ENCODE measurements around the gene RNF217. TPM values are rescaled to one million over a fixed set of nuclear protein-coding genes. Genes with fewer than 3 reads are reported as not detected.
A peak's percentile ranks its signal among the peaks of the same experiment; 100 is the strongest.

RNF217 gene
- total RNA-seq, 6 experiments from 2014 or later, result 10.9 to 19.4 (median 14.7) TPM

GRCh38 chr6:125003070-125003469, 40.8 kb downstream of the RNF217 start:
- Mint-ChIP-seq H3K27me3 (ENCODE audit: insufficient read depth) (0 out of 2 replicates have a peak, but pooled peaks cover 3% of the 10 kb centered on the region), H3K36me3 (ENCODE audit: low read depth) (peaks cover 14% of the 10 kb centered on the region), H3K4me3 (no peak overlapping the region), H3K9me3 (no peaks in the 10 kb centered on the region), H3K4me1 (ENCODE audit: low read depth) (peaks cover 61% of the 10 kb centered on the region), H3K27ac (no peak overlapping the region)
- TF ChIP-seq CTCF (IDR thresholded peaks at IDR 0.05), result no peak
- DNase-seq, result no peak

GRCh38 chr6:125004198-125004597, 42.0 kb downstream of the RNF217 start:
- DNase-seq, result peak; percentile 17
- Mint-ChIP-seq H3K36me3 (ENCODE audit: low read depth) (peaks cover 12% of the 10 kb centered on the region; the same call in 1 of the 2 replicates), H3K4me3 (no peak overlapping the region), H3K4me1 (ENCODE audit: low read depth) (peaks cover 69% of the 10 kb centered on the region), H3K27me3 (ENCODE audit: insufficient read depth) (0 out of 2 replicates have a peak, but pooled peaks cover 3% of the 10 kb centered on the region), H3K9me3 (no peaks in the 10 kb centered on the region), H3K27ac (peak overlapping the region; percentile 58)
- TF ChIP-seq CTCF (IDR thresholded peaks at IDR 0.05), result no peak

GRCh38 chr6:125004797-125005595, 42.8 kb downstream of the RNF217 start:
- H3K9me3 Mint-ChIP-seq, result no peaks in the 10 kb centered on the region
- TF ChIP-seq CTCF (IDR thresholded peaks at IDR 0.05), result no peak
- 0 out of 2 replicates have a peak, but pooled peaks cover 3% of the 10 kb centered on the region for H3K27me3 Mint-ChIP-seq (ENCODE audit: insufficient read depth)
- H3K36me3 Mint-ChIP-seq (ENCODE audit: low read depth), result peaks cover 12% of the 10 kb centered on the region; the same call in 1 of the 2 replicates
- peaks cover 73% of the 10 kb centered on the region for H3K4me1 Mint-ChIP-seq (ENCODE audit: low read depth)
- no peak overlapping the region for H3K27ac Mint-ChIP-seq
- H3K4me3 Mint-ChIP-seq, result no peak overlapping the region
- DNase-seq, result no peak

GRCh38 chr6:125008261-125008703, 46.0 kb downstream of the RNF217 start:
- Mint-ChIP-seq H3K36me3 (ENCODE audit: low read depth) (peaks cover 12% of the 10 kb centered on the region; the same call in 1 of the 2 replicates), H3K4me3 (peak overlapping the region; percentile 9; the same call in 1 of the 2 replicates), H3K9me3 (no peaks in the 10 kb centered on the region), H3K4me1 (ENCODE audit: low read depth) (peaks cover 57% of the 10 kb centered on the region), H3K27ac (peak overlapping the region; percentile 68), H3K27me3 (ENCODE audit: insufficient read depth) (0 out of 2 replicates have a peak, but pooled peaks cover 3% of the 10 kb centered on the region)
- TF ChIP-seq CTCF (IDR thresholded peaks at IDR 0.05), result no peak
- peak; percentile 28 for DNase-seq

GRCh38 chr6:125008957-125009356, 46.7 kb downstream of the RNF217 start:
- Mint-ChIP-seq H3K4me1 (ENCODE audit: low read depth) (peaks cover 60% of the 10 kb centered on the region), H3K36me3 (ENCODE audit: low read depth) (peaks cover 12% of the 10 kb centered on the region; the same call in 1 of the 2 replicates), H3K4me3 (no peak overlapping the region), H3K27me3 (ENCODE audit: insufficient read depth) (0 out of 2 replicates have a peak, but pooled peaks cover 3% of the 10 kb centered on the region), H3K9me3 (no peaks in the 10 kb centered on the region), H3K27ac (no peak overlapping the region)
- no peak for TF ChIP-seq CTCF (IDR thresholded peaks at IDR 0.05)
- DNase-seq, result no peak
